BJ (cell line): ENCODE measurements around the gene SAMHD1. TPM values are rescaled to one million over a fixed set of nuclear protein-coding genes. Genes with fewer than 3 reads are reported as not detected.
A peak's percentile ranks its signal among the peaks of the same experiment; 100 is the strongest.
"Not testable (repeated sequence)": the region's sequence is repeated elsewhere in the genome, so short reads cannot be mapped to it uniquely, and the experiment has no call there.

Experiments used
- CTCF ChIA-PET: fragments of 350-600 bp; formaldehyde crosslinking; extraction: SDS; loops from one replicate; lab custom pipeline; 2021; ENCODE audit warnings: antibody characterized with exemption, inconsistent platforms; lab: Yijun Ruan, JAX
- POLR2A ChIA-PET: fragments of 300-600 bp; sonication (Branson Sonifier 250); formaldehyde crosslinking; extraction: SDS; loops from one replicate; lab custom pipeline; 2021; ENCODE audit warnings: antibody characterized with exemption; lab: Charles Lee
- DNase-seq: peaks from one replicate; pipeline ENCODE4 v3.0.0-alpha.2; 2011; ENCODE audit warnings: low read depth
- H3K27me3 ChIP-seq: 2 replicates; pipeline ENCODE4 v1.6.0; 2011; ENCODE audit warnings: low read length; ENCODE audit not compliant: control insufficient read depth, insufficient read depth
- H3K36me3 ChIP-seq: 2 replicates; pipeline ENCODE4 v1.5.1; 2011; ENCODE audit warnings: low read length; ENCODE audit not compliant: control insufficient read depth, insufficient read depth
- H3K4me3 ChIP-seq: 2 replicates; pipeline ENCODE4 v1.5.1; 2011; ENCODE audit warnings: low read depth, mild to moderate bottlenecking, control low read depth, low read length
- CTCF ChIP-seq: IDR thresholded peaks from 2 replicates; pipeline ENCODE4 v1.5.1; 2011; ENCODE audit warnings: low read depth, mild to moderate bottlenecking, control low read depth, inconsistent platforms, low read length, moderate library complexity; ENCODE audit not compliant: insufficient read depth
- polyA plus RNA-seq: library from polyadenylated mRNA; depleted of rRNA; stranded (reverse); fragments of >200 nt; gene quantifications from 2 replicates; pipeline ENCODE4 v1.2.3, GENCODE V29; 2011

Gene SAMHD1
- polyA plus RNA-seq, 1 experiment: 5.6 TPM

GRCh38 chr20:36932476-36933426 is 18.8 kb downstream of the SAMHD1 start:
- no peaks in the 10 kb centered on the region for H3K36me3 ChIP-seq
- ChIA-PET CTCF (interaction anchor here (0.7 to 0.8 kb wide), 2 partner anchors 12 to 23 kb away, joined by 4 read pairs; no protein-coding TSS in a partner anchor), POLR2A (no interaction called here)
- H3K27me3 ChIP-seq: no peaks in the 10 kb centered on the region
- TF ChIP-seq CTCF: no peak
- H3K4me3 ChIP-seq: no peak overlapping the region
- DNase-seq: peak; percentile 28

GRCh38 chr20:36932067-36932466 is 19.4 kb downstream of the SAMHD1 start:
- not testable (repeated sequence) for DNase-seq, H3K36me3 ChIP-seq, H3K4me3 ChIP-seq, H3K27me3 ChIP-seq
- ChIA-PET POLR2A (interaction anchor here (0.7 kb wide), 1 partner anchor 12 kb away, joined by 15 read pairs; no protein-coding TSS in a partner anchor), CTCF (interaction anchor here (0.7 kb wide), 1 partner anchor 23 kb away, joined by 4 read pairs; no protein-coding TSS in a partner anchor)

- ChIA-PET CTCF (no interaction called here), POLR2A (no interaction called here)
- H3K4me3 ChIP-seq: no peak overlapping the region
- H3K36me3 ChIP-seq: no peaks in the 10 kb centered on the region
- DNase-seq: no peak
- no peak for TF ChIP-seq CTCF
- H3K27me3 ChIP-seq: no peaks in the 10 kb centered on the region
Observed at GRCh38 chr20:36929691-36930090, 21.8 kb downstream of the SAMHD1 start.

GRCh38 chr20:36929290-36929689 is 22.2 kb downstream of the SAMHD1 start:
- Histone ChIP-seq H3K36me3 (no peaks in the 10 kb centered on the region), H3K4me3 (no peak overlapping the region), H3K27me3 (no peaks in the 10 kb centered on the region)
- POLR2A ChIA-PET: no interaction called here
- CTCF ChIA-PET: no interaction called here
- DNase-seq: no peak
- TF ChIP-seq CTCF: no peak

- no peaks in the 10 kb centered on the region for H3K27me3 ChIP-seq
- TF ChIP-seq CTCF: no peak
- H3K36me3 ChIP-seq: no peaks in the 10 kb centered on the region
- ChIA-PET POLR2A (no interaction called here), CTCF (no interaction called here)
- H3K4me3 ChIP-seq: no peak overlapping the region
- no peak for DNase-seq
Observed at GRCh38 chr20:36927704-36928103, 23.8 kb downstream of the SAMHD1 start.
